Measurements from ENCODE around the gene MYBPC2.

The MYBPC2 gene

GRCh38 chr19:50495020-50495531, 62.4 kb downstream of the MYBPC2 start:
- H3K9ac ChIP-seq (ENCODE audit: low read depth, low read length): no peak overlapping the region
- H3K36me3 ChIP-seq (ENCODE audit: insufficient read depth, low read length): no peaks in the 10 kb centered on the region
- H3K4me3 ChIP-seq (ENCODE audit: low read length): no peak overlapping the region
- H3K9me3 ChIP-seq (ENCODE audit: insufficient read depth, low read depth, low read length): peaks cover 6% of the 10 kb centered on the region; the same call in 1 of the 2 replicates
- WGBS: 86% methylated on average over 5 of the region's 5 CpGs
- H3K27me3 ChIP-seq (ENCODE audit: insufficient read depth, low read length): peaks cover 61% of the 10 kb centered on the region
- no peaks in the 10 kb centered on the region for H3K4me1 ChIP-seq (ENCODE audit: insufficient read depth, low read length)
- no peak overlapping the region for H3K27ac ChIP-seq (ENCODE audit: low read depth, low read length)

- Histone ChIP-seq H3K27me3 (ENCODE audit: insufficient read depth, low read length) (peaks cover 61% of the 10 kb centered on the region), H3K36me3 (ENCODE audit: insufficient read depth, low read length) (no peaks in the 10 kb centered on the region)
These were observed 63.7 kb downstream of the MYBPC2 start for GRCh38 chr19:50496189-50497021.

GRCh38 chr19:50497022-50497405, 64.3 kb downstream of the MYBPC2 start:
- 77% methylated on average over 8 of the region's 8 CpGs for WGBS
- no peak overlapping the region for H3K4me3 ChIP-seq (ENCODE audit: low read length)
- H3K36me3 ChIP-seq (ENCODE audit: insufficient read depth, low read length): no peaks in the 10 kb centered on the region
- peaks cover 55% of the 10 kb centered on the region for H3K27me3 ChIP-seq (ENCODE audit: insufficient read depth, low read length)
- H3K9ac ChIP-seq (ENCODE audit: low read depth, low read length): no peak overlapping the region
- H3K4me1 ChIP-seq (ENCODE audit: insufficient read depth, low read length): no peaks in the 10 kb centered on the region
- H3K9me3 ChIP-seq (ENCODE audit: insufficient read depth, low read depth, low read length): no peaks in the 10 kb centered on the region
- no peak overlapping the region for H3K27ac ChIP-seq (ENCODE audit: low read depth, low read length)

More at GRCh38 chr19:50496189-50497021, 63.7 kb downstream of the MYBPC2 start:
- whole genome bisulfite sequencing: 72% methylated on average over 26 of the region's 30 CpGs
- Histone ChIP-seq H3K4me3 (ENCODE audit: low read length) (no peak overlapping the region), H3K9me3 (ENCODE audit: insufficient read depth, low read depth, low read length) (no peaks in the 10 kb centered on the region; the same call in 1 of the 2 replicates), H3K9ac (ENCODE audit: low read depth, low read length) (no peak overlapping the region), H3K4me1 (ENCODE audit: insufficient read depth, low read length) (no peaks in the 10 kb centered on the region), H3K27ac (ENCODE audit: low read depth, low read length) (no peak overlapping the region)

GRCh38 chr19:50498219-50499056, 65.7 kb downstream of the MYBPC2 start:
- no peak overlapping the region for H3K27ac ChIP-seq (ENCODE audit: low read depth, low read length)
- WGBS: 80% methylated on average over 11 of the region's 11 CpGs
- peaks cover 43% of the 10 kb centered on the region for H3K27me3 ChIP-seq (ENCODE audit: insufficient read depth, low read length)

GRCh38 chr19:50500060-50500752, 67.5 kb downstream of the MYBPC2 start:
- H3K27ac ChIP-seq (ENCODE audit: low read depth, low read length): no peak overlapping the region
- peak overlapping the region; percentile 35 for H3K4me3 ChIP-seq (ENCODE audit: low read length)
- WGBS: 39% methylated on average over 26 of the region's 27 CpGs
- no peaks in the 10 kb centered on the region for H3K4me1 ChIP-seq (ENCODE audit: insufficient read depth, low read length)
- no peaks in the 10 kb centered on the region for H3K9me3 ChIP-seq (ENCODE audit: insufficient read depth, low read depth, low read length)
- H3K36me3 ChIP-seq (ENCODE audit: insufficient read depth, low read length): no peaks in the 10 kb centered on the region
- H3K9ac ChIP-seq (ENCODE audit: low read depth, low read length): no peak overlapping the region
- peaks cover 38% of the 10 kb centered on the region for H3K27me3 ChIP-seq (ENCODE audit: insufficient read depth, low read length)

More at GRCh38 chr19:50498219-50499056, 65.7 kb downstream of the MYBPC2 start:
- Histone ChIP-seq H3K9ac (ENCODE audit: low read depth, low read length) (no peak overlapping the region), H3K9me3 (ENCODE audit: insufficient read depth, low read depth, low read length) (no peaks in the 10 kb centered on the region), H3K36me3 (ENCODE audit: insufficient read depth, low read length) (no peaks in the 10 kb centered on the region), H3K4me3 (ENCODE audit: low read length) (no peak overlapping the region), H3K4me1 (ENCODE audit: insufficient read depth, low read length) (no peaks in the 10 kb centered on the region)

- Histone ChIP-seq H3K36me3 (ENCODE audit: insufficient read depth, low read length) (no peaks in the 10 kb centered on the region), H3K9ac (ENCODE audit: low read depth, low read length) (no peak overlapping the region), H3K4me3 (ENCODE audit: low read length) (peak overlapping the region; percentile 35; the same call in 1 of the 2 replicates), H3K9me3 (ENCODE audit: insufficient read depth, low read depth, low read length) (no peaks in the 10 kb centered on the region), H3K27me3 (ENCODE audit: insufficient read depth, low read length) (peaks cover 37% of the 10 kb centered on the region), H3K4me1 (ENCODE audit: insufficient read depth, low read length) (no peaks in the 10 kb centered on the region), H3K27ac (ENCODE audit: low read depth, low read length) (no peak overlapping the region)
- WGBS: 59% methylated on average over 8 of the region's 10 CpGs
These were observed 68.1 kb downstream of the MYBPC2 start for GRCh38 chr19:50500753-50501151.

GRCh38 chr19:50501186-50501567, 68.5 kb downstream of the MYBPC2 start:
- H3K9ac ChIP-seq (ENCODE audit: low read depth, low read length): no peak overlapping the region
- 81% methylated on average over 12 of the region's 12 CpGs for WGBS

GRCh38 chr19:50501568-50502475, 69.1 kb downstream of the MYBPC2 start:
- WGBS: 81% methylated on average over 25 of the region's 25 CpGs

More at GRCh38 chr19:50501186-50501567, 68.5 kb downstream of the MYBPC2 start:
- Histone ChIP-seq H3K27ac (ENCODE audit: low read depth, low read length) (no peak overlapping the region), H3K4me3 (ENCODE audit: low read length) (no peak overlapping the region), H3K27me3 (ENCODE audit: insufficient read depth, low read length) (peaks cover 37% of the 10 kb centered on the region), H3K36me3 (ENCODE audit: insufficient read depth, low read length) (no peaks in the 10 kb centered on the region), H3K9me3 (ENCODE audit: insufficient read depth, low read depth, low read length) (no peaks in the 10 kb centered on the region), H3K4me1 (ENCODE audit: insufficient read depth, low read length) (no peaks in the 10 kb centered on the region)

GRCh38 chr19:50505856-50506611, 73.3 kb downstream of the MYBPC2 start:
- no peak overlapping the region for H3K4me3 ChIP-seq (ENCODE audit: low read length)
- H3K9ac ChIP-seq (ENCODE audit: low read depth, low read length): no peak overlapping the region
- 92% methylated on average over 30 of the region's 30 CpGs for WGBS
- H3K36me3 ChIP-seq (ENCODE audit: insufficient read depth, low read length): no peaks in the 10 kb centered on the region
- 0 out of 2 replicates have a peak, but pooled peaks cover 3% of the 10 kb centered on the region for H3K9me3 ChIP-seq (ENCODE audit: insufficient read depth, low read depth, low read length)
- H3K27me3 ChIP-seq (ENCODE audit: insufficient read depth, low read length): peaks cover 3% of the 10 kb centered on the region; the same call in 1 of the 2 replicates
- no peak overlapping the region for H3K27ac ChIP-seq (ENCODE audit: low read depth, low read length)
- no peaks in the 10 kb centered on the region for H3K4me1 ChIP-seq (ENCODE audit: insufficient read depth, low read length)

More at GRCh38 chr19:50501568-50502475, 69.1 kb downstream of the MYBPC2 start:
- H3K9me3 ChIP-seq (ENCODE audit: insufficient read depth, low read depth, low read length): no peaks in the 10 kb centered on the region
- peaks cover 34% of the 10 kb centered on the region for H3K27me3 ChIP-seq (ENCODE audit: insufficient read depth, low read length)
- H3K36me3 ChIP-seq (ENCODE audit: insufficient read depth, low read length): no peaks in the 10 kb centered on the region
- no peak overlapping the region for H3K27ac ChIP-seq (ENCODE audit: low read depth, low read length)
- no peaks in the 10 kb centered on the region for H3K4me1 ChIP-seq (ENCODE audit: insufficient read depth, low read length)
- H3K9ac ChIP-seq (ENCODE audit: low read depth, low read length): no peak overlapping the region
- no peak overlapping the region for H3K4me3 ChIP-seq (ENCODE audit: low read length)
